SW 1271 (cell line): ENCODE data around the gene ZNF888.
A peak's percentile ranks its signal among the peaks of the same experiment; 100 is the strongest.
"Not testable (repeated sequence)": the region's sequence is repeated elsewhere in the genome, so short reads cannot be mapped to it uniquely, and the experiment has no call there.

Source experiments
- DNase-seq, 2 experiments: peaks; one replicate each; lab custom pipeline; 2025; lab: John Stamatoyannopoulos, UW

ZNF888 gene

GRCh38 chr19:52922841-52923777, at the start of gene ZNF888:
Gene ZNF888, minus strand, starts transcription at chr19:52923428. Its CDS starts 5,555 bp downstream, at chr19:52917873.
- DNase-seq: peak; percentile 54 to 68

GRCh38 chr19:52967772-52968171, 44.5 kb upstream of the ZNF888 start:
- no peak for DNase-seq

GRCh38 chr19:52963247-52963618, 40.0 kb upstream of the ZNF888 start:
- no peak for DNase-seq

GRCh38 chr19:52962394-52963246, 39.4 kb upstream of the ZNF888 start, which contains the start of gene ZNF816:
Gene ZNF816, minus strand, starts transcription at chr19:52962881. Its CDS starts 6,792 bp downstream, at chr19:52956089.
- DNase-seq: peak; percentile 43 to 82

- DNase-seq: no peak
Observed at GRCh38 chr19:52961981-52962380, 38.8 kb upstream of the ZNF888 start.

- DNase-seq: no peak
Observed at GRCh38 chr19:52959613-52960295, 36.5 kb upstream of the ZNF888 start.

GRCh38 chr19:52957591-52957990, 34.4 kb upstream of the ZNF888 start:
- no peak for DNase-seq

GRCh38 chr19:52956917-52957316, 33.7 kb upstream of the ZNF888 start:
- DNase-seq: no peak

- DNase-seq: no peak
Observed at GRCh38 chr19:52949422-52949821, 26.2 kb upstream of the ZNF888 start.

GRCh38 chr19:52948025-52948770, 25.0 kb upstream of the ZNF888 start:
- DNase-seq: no peak

GRCh38 chr19:52946322-52947310, 23.4 kb upstream of the ZNF888 start:
- no peak for DNase-seq

- DNase-seq: no peak
Observed at GRCh38 chr19:52945652-52946321, 22.6 kb upstream of the ZNF888 start.

GRCh38 chr19:52944703-52945493, 21.7 kb upstream of the ZNF888 start:
- DNase-seq: not testable (repeated sequence)

GRCh38 chr19:52943884-52944643, 20.8 kb upstream of the ZNF888 start:
- DNase-seq: no peak

GRCh38 chr19:52943134-52943883, 20.1 kb upstream of the ZNF888 start:
- no peak for DNase-seq

- DNase-seq: peak; percentile 59 to 63
Observed at GRCh38 chr19:52942386-52943133, 19.3 kb upstream of the ZNF888 start.
